Suppressor macrophage (primary cell): ENCODE measurements around the gene RRP1B.
"Not testable (repeated sequence)": the region's sequence is repeated elsewhere in the genome, so short reads cannot be mapped to it uniquely, and the experiment has no call there.

Source experiments
- DNase-seq, 4 experiments: peaks; one replicate each; pipeline ENCODE4 v3.0.0-alpha.2; 2020 to 2022
- total RNA-seq, 17 experiments: gene quantifications; one replicate each; lab custom pipeline; 2026; ENCODE audit warnings: mixed read lengths in 6 of 17, inconsistent platforms in 3 of 17; lab: John Stamatoyannopoulos, UW

The RRP1B gene
- 19.3 to 90.2 (median 60.2) reads per million in 17 experiments for total RNA-seq

GRCh38 chr21:43659136-43660000 lies at the start of gene RRP1B, which contains the start of gene HSF2BP:
RRP1B (plus strand) TSS chr21:43659560; CDS start chr21:43659665, 105 bp downstream.
HSF2BP (minus strand) TSS chr21:43659488; CDS start chr21:43658096, 1,392 bp downstream.
- DNase-seq = peak; percentile 88 to 96 (median 94)

GRCh38 chr21:43611598-43612369 lies 47.6 kb upstream of the RRP1B start:
- DNase-seq = peak; percentile 66 to 82 (median 74)

- peak in 2 of 4 experiments; percentile 28 to 41 for DNase-seq
Observed at GRCh38 chr21:43613755-43614638, 45.4 kb upstream of the RRP1B start.

GRCh38 chr21:43614839-43615238 lies 44.5 kb upstream of the RRP1B start:
- no peak for DNase-seq

- DNase-seq = not testable (repeated sequence)
Observed at GRCh38 chr21:43616861-43617260, 42.5 kb upstream of the RRP1B start.

GRCh38 chr21:43618940-43619339 lies 40.4 kb upstream of the RRP1B start:
- no peak for DNase-seq

GRCh38 chr21:43619344-43619743 lies 40.0 kb upstream of the RRP1B start:
- DNase-seq = no peak

- DNase-seq = peak in 3 of 4 experiments; percentile 15 to 45 (median 20)
Observed at GRCh38 chr21:43619856-43620255, 39.5 kb upstream of the RRP1B start.

GRCh38 chr21:43622796-43623195 lies 36.6 kb upstream of the RRP1B start:
- no peak for DNase-seq

GRCh38 chr21:43623588-43623987 lies 35.8 kb upstream of the RRP1B start:
- no peak for DNase-seq

GRCh38 chr21:43624339-43624738 lies 35.0 kb upstream of the RRP1B start:
- no peak for DNase-seq

GRCh38 chr21:43626390-43626789 lies 33.0 kb upstream of the RRP1B start:
- DNase-seq = no peak

GRCh38 chr21:43627527-43627926 lies 31.8 kb upstream of the RRP1B start:
- DNase-seq = no peak

- DNase-seq = no peak
Observed at GRCh38 chr21:43631411-43632107, 27.8 kb upstream of the RRP1B start.

GRCh38 chr21:43632373-43632905 lies 26.9 kb upstream of the RRP1B start:
- no peak for DNase-seq

GRCh38 chr21:43634618-43635017 lies 24.7 kb upstream of the RRP1B start:
- peak in 1 of 4 experiments; percentile 31 for DNase-seq

- DNase-seq = no peak
Observed at GRCh38 chr21:43635436-43635835, 23.9 kb upstream of the RRP1B start.

GRCh38 chr21:43637530-43638158 lies 21.7 kb upstream of the RRP1B start:
- DNase-seq = peak in 3 of 4 experiments; percentile 20 to 49 (median 34)

- peak in 3 of 4 experiments; percentile 37 to 65 (median 58) for DNase-seq
Observed at GRCh38 chr21:43639470-43640353, 19.6 kb upstream of the RRP1B start.

- DNase-seq = peak in 1 of 4 experiments; percentile 10
Observed at GRCh38 chr21:43640400-43640799, 19.0 kb upstream of the RRP1B start.
